Fibroblast of skin of abdomen (primary cell): ENCODE results near the gene DOCK10.

ENCODE experiments used
- DNase-seq: peaks from one replicate; pipeline ENCODE4 v3.0.0-alpha.2; 2013

DOCK10 gene

GRCh38 chr2:225041207-225041850, 939 bp downstream of the DOCK10 start:
- peak; percentile 52 for DNase-seq

- DNase-seq, result no peak
Observed at GRCh38 chr2:225040856-225041206, 1.4 kb downstream of the DOCK10 start.

GRCh38 chr2:225040142-225040541, 2.1 kb downstream of the DOCK10 start:
- peak; percentile 49 for DNase-seq

GRCh38 chr2:225038231-225038523, 4.1 kb downstream of the DOCK10 start:
- DNase-seq, result no peak

GRCh38 chr2:225037415-225038230, 4.6 kb downstream of the DOCK10 start:
- peak; percentile 29 for DNase-seq

- no peak for DNase-seq
Observed at GRCh38 chr2:225036431-225036830, 5.8 kb downstream of the DOCK10 start.

DNA sequence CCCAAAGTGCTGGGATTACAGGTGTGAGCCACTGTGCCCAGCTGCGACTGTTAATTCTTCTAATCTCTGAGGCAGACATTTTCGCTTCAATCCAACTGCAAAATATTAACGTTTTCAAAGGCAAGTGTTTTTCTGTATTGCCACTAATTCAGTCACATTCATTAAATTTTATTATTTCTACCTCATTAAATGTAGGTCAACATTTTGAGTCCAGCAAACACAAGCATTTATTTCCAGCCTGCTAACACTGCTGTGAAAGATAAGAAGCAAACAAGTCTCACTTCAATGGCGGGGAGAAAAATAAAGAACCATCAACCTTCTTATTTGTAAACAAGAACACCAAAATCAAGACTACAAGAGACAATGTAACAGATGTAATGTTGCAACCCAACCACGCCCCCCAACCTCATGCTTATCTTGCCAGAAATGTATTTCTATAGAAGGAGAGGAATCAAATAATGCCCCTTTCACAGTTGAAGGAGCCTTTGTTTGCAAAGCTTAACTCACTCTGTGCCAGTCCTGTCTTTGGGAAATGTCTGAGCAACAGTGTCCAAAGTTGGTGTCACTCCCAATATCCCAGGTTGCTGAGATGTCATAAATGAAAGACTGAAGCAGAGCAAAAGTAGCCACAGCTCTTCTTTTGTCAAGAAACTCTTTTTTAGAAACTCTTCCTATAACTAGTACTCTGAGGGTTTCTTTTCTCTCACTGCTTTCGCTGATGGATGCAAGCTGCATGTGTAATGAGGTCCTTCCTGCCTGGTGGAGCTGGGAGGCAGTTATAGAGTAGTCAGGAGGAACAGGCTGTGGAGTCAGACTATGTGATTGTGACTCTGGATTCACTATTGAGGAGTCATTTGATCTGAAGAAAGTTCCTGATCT, 8.6 kb downstream of the DOCK10 start:
- DNase-seq, result no peak

- no peak for DNase-seq
Observed at GRCh38 chr2:225032246-225032645, 10.0 kb downstream of the DOCK10 start.

- DNase-seq, result no peak
Observed at GRCh38 chr2:225031599-225031998, 10.7 kb downstream of the DOCK10 start.

GRCh38 chr2:225030893-225031292, 11.4 kb downstream of the DOCK10 start:
- no peak for DNase-seq

DNA sequence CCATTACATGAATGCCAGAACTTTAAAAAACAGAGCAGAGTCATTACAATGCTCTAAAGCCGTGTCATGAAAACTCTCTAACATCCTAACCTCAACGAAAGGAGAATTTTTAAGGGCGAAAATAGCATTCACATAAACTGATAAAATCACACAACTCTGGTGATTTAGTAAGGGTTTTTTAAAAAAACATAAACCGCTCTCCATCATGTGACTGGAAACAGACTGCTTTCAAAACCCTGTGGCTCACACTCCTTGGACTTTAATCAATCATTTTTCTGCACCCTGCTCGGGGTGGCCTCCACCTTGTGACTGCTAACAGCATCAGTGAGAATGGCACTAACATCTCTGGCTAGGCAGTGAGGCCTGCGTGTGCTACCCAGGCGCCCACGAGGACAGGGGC, 12.1 kb downstream of the DOCK10 start:
- DNase-seq, result no peak

- no peak for DNase-seq
Observed at GRCh38 chr2:225028572-225028971, 13.7 kb downstream of the DOCK10 start.

DNA sequence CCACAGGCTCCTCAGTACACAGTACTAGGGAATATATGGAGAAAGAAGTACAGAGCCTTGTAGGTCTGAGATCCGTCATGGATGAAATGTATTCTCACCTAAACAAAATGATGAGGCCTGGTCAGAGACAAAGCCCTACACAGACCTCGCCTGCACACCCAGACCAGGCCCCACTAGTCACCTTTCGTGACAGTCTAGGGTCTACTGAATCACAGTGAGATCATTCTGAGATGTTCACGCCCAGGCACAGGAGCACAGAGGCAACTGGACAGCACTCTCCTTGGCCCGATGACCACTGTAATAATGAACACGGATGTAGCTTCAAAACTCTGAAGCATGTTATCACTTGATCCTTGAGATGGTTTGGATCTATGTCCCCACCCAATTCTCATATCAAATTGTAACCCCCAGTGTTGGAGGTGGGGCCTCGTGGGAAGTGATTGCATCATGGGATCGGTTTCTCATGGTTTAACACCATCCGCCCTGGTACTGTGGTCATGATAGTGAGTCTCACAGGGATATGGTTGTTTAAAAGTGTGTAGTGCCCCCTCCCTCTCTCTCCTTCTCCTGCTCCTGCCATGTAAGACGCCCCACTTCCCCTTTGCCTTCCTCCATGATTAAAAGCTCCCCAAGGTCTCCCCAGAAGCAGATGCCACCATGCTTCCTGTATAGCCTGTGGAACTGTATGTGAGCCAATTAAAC, 15.1 kb downstream of the DOCK10 start:
- DNase-seq, result no peak

- peak; percentile 96 for DNase-seq
Observed at GRCh38 chr2:225025917-225026571, 16.2 kb downstream of the DOCK10 start.

DNA sequence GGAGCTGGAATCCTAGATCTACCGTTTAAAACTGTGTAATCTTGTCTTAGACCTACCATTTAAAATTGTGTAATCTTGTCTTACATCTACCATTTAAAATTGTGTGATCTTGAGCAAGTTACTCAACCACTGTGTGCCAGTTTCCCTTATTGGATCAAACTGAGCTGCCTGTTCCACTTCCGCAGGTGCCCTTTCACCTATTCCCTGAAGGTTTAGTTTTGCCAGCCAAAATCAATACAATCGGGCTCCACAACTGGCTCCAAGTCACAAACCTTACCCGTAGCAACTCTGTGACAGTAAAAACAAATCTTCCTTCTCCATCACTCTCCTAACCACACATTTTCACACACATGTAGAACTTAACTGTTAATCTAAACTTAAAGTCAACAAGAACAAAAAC, 20.1 kb downstream of the DOCK10 start:
- DNase-seq, result no peak

DNA sequence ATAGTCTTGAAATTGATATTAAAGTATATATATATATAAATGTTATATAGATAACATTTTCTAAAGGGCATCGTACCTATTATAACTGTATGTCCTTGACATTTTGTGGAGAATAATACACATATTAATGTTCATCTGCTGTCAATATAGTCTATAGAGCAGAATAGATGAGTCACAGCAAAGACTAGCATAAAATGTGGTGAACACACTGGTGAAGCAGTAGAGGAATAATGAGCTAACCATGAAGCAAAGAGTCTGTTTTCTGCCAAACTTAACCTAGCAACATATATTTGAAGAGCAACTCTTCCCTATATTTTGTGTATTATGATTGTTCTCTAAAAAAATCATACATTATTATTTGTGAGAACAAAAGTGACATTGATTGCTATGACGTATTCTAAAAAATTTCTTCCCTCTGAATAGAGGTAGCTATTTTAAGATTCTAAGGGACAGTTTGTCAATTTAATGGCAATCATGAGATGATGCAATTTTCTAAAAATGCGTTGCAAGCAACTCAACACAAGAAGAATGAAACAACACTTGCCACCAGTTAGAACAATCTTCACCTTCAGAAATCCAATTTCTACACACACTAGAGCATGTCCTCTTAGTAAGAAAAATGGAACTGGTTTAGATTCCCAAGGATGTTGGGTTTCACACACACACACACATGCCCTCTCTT, 22.0 kb downstream of the DOCK10 start:
- DNase-seq, result peak; percentile 69

DNA sequence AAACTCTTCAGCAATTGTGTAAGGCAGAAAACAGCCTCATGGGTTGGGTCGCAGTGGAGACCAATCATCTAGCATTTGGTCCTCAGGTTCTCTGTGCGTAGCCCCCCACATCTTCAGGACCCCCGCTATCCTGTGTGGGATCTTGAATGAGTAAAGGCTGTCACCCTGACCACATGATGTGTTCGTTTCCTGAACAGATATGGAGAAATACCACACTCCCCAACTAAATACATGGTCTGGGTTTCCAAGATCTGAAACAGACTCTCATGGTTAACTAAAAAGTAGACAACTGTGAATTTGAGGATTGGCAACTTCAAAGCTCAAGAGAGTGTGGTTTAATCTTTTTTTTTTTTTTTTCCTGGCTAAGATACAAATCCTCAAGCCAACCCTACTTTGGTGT, 23.2 kb downstream of the DOCK10 start:
- no peak for DNase-seq

- peak; percentile 57 for DNase-seq
Observed at GRCh38 chr2:225017713-225018112, 24.6 kb downstream of the DOCK10 start.

DNA sequence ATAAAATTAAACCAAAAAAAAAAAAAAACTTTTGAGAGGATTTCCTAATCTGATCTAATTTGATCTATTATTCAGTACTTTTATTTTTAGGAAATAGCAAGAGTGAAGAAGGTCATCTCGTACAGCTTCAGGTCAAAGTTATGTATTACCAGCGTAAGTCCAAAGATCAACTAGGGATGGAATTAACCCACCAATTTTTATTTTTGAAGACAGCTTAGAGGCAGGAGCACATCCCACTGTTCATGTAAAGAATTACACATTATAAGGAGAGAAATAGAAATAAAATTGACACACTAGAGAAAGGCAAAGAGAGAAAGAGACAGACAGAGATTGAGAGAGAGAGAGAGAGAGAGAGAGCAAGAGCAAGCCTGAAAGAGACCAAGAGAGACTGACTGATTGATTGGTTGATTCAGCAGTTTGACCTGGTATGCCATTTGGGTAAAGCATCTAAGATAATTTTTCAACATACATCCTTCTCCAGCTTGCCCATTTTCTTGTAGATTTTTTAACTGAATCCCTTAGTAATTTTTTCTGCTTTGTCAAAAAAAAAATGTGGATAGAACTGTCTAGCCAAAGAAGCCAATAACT, 25.1 kb downstream of the DOCK10 start:
- DNase-seq, result no peak

GRCh38 chr2:225013425-225014365, 28.6 kb downstream of the DOCK10 start:
- no peak for DNase-seq
